HS-27A (cell line): Measurements from ENCODE around the gene TKTL1.

ENCODE experiments used
- DNase-seq: peaks from one replicate; pipeline ENCODE4 v3.0.0-alpha.2; 2012; ENCODE audit warnings: low read depth, missing footprints

The TKTL1 gene

GRCh38 chrX:154378059-154378798 lies 82.6 kb downstream of the TKTL1 start:
- DNase-seq, result no peak

GRCh38 chrX:154378799-154379568 lies 83.4 kb downstream of the TKTL1 start, which contains the start of gene EMD:
Gene EMD, plus strand, starts transcription at chrX:154379295. Its CDS starts 190 bp downstream, at chrX:154379485.
- no peak for DNase-seq

GRCh38 chrX:154379569-154379951 lies 84.0 kb downstream of the TKTL1 start:
- DNase-seq, result no peak
